Measurements from ENCODE around the gene PIGP. TPM values are rescaled to one million over a fixed set of nuclear protein-coding genes. Genes with fewer than 3 reads are reported as not detected.

PIGP gene
- total and polyA plus RNA-seq, 2 of the 8 experiments (the other 6 are each of a cell fraction or from before 2014, with no cell fraction given): 11.3 to 18.0 TPM

GRCh38 chr21:37055271-37055855 is 17.5 kb downstream of the PIGP start:
- Histone ChIP-seq H2BK20ac (ENCODE audit: low read length) (no peak overlapping the region), H3K56ac (replicated peaks; ENCODE audit: insufficient read length, low read depth, low read length) (no peak overlapping the region), H3K23me2 (ENCODE audit: low read depth, low read length) (no peaks in the 10 kb centered on the region), H2BK5ac (ENCODE audit: low read depth, low read length) (no peak overlapping the region), H3K9me3 (ENCODE audit: insufficient read depth in 2 of 2, low read depth in 1 of 2, low read length in 1 of 2) (peaks cover 0 to 3% of the 10 kb centered on the region in 2 experiments; a peak in 1 of 4 replicates), H4K8ac (ENCODE audit: extremely low read depth, insufficient read depth, low read length) (no peak overlapping the region), H4K91ac (replicated peaks; ENCODE audit: insufficient read length, low read length) (no peak overlapping the region), H3K27ac (ENCODE audit: low read depth, low read length) (no peak overlapping the region), H3K27me3 (replicated peaks in 1 of 4; ENCODE audit: control insufficient read depth in 3 of 4, extremely low read depth in 1 of 4, insufficient read depth in 3 of 4, low read length in 3 of 4) (no peaks in the 10 kb centered on the region), H2BK120ac (replicated peaks; ENCODE audit: low read depth, low read length) (no peak overlapping the region), H3K4me2 (ENCODE audit: insufficient read depth in 1 of 2, low read depth in 2 of 2, low read length in 2 of 2) (no peak overlapping the region), H2BK15ac (ENCODE audit: low read length) (no peak overlapping the region), H3K18ac (ENCODE audit: extremely low read depth, low read length) (no peak overlapping the region), H3K14ac (ENCODE audit: insufficient read length) (no peak overlapping the region), H3K79me1 (ENCODE audit: low read depth, low read length) (no peaks in the 10 kb centered on the region), H3K36me3 (ENCODE audit: control insufficient read depth in 2 of 4, insufficient read depth in 4 of 4, low read length in 3 of 4) (no peaks in the 10 kb centered on the region), H3K23ac (ENCODE audit: insufficient read length) (no peak overlapping the region), H2AK5ac (ENCODE audit: low read depth, low read length) (no peak overlapping the region), H2AFZ (ENCODE audit: low read length) (no peak overlapping the region), H3K4ac (replicated peaks; ENCODE audit: insufficient read length, low read depth, low read length) (no peak overlapping the region), H4K5ac (ENCODE audit: insufficient read length, low read depth, low read length) (no peak overlapping the region), H3K9ac (replicated peaks in 1 of 4; ENCODE audit: extremely low read depth in 1 of 4, low read depth in 3 of 4, low read length in 3 of 4) (no peak overlapping the region), H2BK12ac (ENCODE audit: low read depth, low read length) (no peak overlapping the region), H3K4me3 (ENCODE audit: extremely low read depth in 1 of 4, insufficient read depth in 2 of 4, low read depth in 3 of 4, low read length in 4 of 4) (no peak overlapping the region), H4K20me1 (replicated peaks in 1 of 2; ENCODE audit: control insufficient read depth in 1 of 2, insufficient read depth in 2 of 2, low read length in 2 of 2) (no peaks in the 10 kb centered on the region), H3K4me1 (replicated peaks in 1 of 4; ENCODE audit: control insufficient read depth in 3 of 4, insufficient read depth in 4 of 4, low read length in 3 of 4) (peaks cover 3 to 9% (median 5%) of the 10 kb centered on the region in 4 experiments), H3K79me2 (ENCODE audit: control insufficient read depth in 1 of 2, insufficient read depth in 2 of 2, low read length in 2 of 2) (no peaks in the 10 kb centered on the region)
- ChIA-PET POLR2A (ENCODE audit: partially characterized antibody) (interaction anchor here (1.8 kb wide), 1 partner anchor 17 kb away, joined by 4 read pairs; no protein-coding TSS in a partner anchor), CTCF (ENCODE audit: partially characterized antibody) (interaction anchor here (1.0 to 1.5 kb wide), 2 partner anchors 27 to 28 kb away, joined by 3 read pairs; no protein-coding TSS in a partner anchor)
- DNase-seq (ENCODE audit: low read depth in 1 of 2, low spot score in 2 of 2): no peak
- 83% methylated on average over 2 of the region's 2 CpGs; no CpG with 5 or more reads in 1 of the 2 experiments for WGBS, 2 experiments (ENCODE audit: extremely low coverage in 1 of 2, insufficient coverage in 1 of 2, insufficient read length in 1 of 2, insufficient replicate concordance in 2 of 2, low coverage in 1 of 2, low lambda C conversion rate in 2 of 2, missing lambda C conversion rate in 1 of 2)
- FAIRE-seq: no peak
- TF ChIP-seq CBX5 (IDR thresholded peaks at IDR 0.05; ENCODE audit: low read depth, low read length): no peak

Data from H1 (cell line).